GM12892 (cell line): ENCODE data around the gene PSMC4.

Experiments
- POLR2AphosphoS5 ChIP-seq: IDR thresholded peaks from 2 replicates; pipeline ENCODE4 v1.6.1; 2011; ENCODE audit warnings: low read depth, low read length, control low read depth
- TAF1 ChIP-seq: IDR thresholded peaks from 2 replicates; pipeline ENCODE4 v1.6.1; 2011; ENCODE audit warnings: low read depth, mild to moderate bottlenecking, control low read depth, low read length, borderline replicate concordance

DNA sequence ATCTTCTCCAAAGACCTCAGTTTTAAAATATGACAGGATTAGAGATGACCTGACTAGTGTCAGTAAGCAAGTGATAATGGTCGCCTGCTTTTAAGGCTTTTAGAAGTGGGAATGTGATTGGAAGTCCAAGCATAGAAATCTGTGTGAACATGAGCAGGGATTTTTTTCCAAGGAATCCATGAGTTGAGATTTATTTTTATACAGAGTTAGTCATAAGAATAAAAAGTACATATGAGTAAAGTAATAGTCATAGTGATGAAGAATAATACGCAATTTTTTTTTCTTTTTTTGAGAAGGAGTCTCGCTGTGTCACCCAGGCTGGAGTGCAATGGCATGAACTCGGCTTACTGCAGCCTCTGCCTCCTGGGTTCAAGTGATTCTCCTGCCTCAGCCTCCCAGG, 27.5 kb downstream of the PSMC4 start:
- TF ChIP-seq TAF1 (no peak), POLR2AphosphoS5 (no peak)
